ENCODE measurements around the gene SPACA6. TPM values are rescaled to one million over a fixed set of nuclear protein-coding genes. Genes with fewer than 3 reads are reported as not detected.

Gene SPACA6
- polyA plus RNA-seq, 3 donors = 0.99 to 5.1 (median 2.4) TPM

DNA sequence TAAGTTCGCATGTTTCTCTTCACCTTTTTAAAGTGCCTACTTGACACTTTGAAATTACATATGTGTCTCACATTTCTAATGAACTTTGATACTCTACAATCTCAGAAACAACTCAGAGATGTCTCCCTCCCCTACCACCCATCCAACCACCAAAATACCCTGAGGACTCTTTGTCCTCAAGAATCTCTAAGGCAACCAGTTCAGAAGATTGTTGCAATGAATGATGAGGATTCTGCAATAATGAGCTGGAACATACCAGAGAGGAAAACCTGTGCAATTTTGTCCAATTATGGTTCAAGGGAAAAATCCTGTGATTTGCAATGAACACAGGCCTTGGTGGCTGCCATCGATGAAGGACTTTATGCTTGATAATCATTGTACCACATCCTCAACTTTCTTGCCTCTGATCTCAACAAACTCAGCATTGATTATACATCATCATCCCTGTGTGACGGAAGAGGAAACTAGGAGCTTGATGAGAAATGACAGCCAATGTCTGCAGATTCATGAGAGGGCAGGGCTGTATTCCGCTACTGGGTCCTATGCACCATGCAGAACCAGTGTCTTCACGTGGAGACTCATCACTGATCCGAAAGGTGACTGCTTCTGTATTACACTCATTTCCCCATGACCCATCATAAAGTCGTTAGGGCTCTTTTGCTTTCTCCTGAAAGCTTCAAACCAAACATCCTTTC lies 57.4 kb downstream of the SPACA6 start:
- intact Hi-C loops (cut with micrococcal nuclease) = loop anchor here in 1 of 2 donors (2.0 kb wide), 1 partner anchor 14 kb away; no protein-coding TSS in a partner anchor
- H3K27me3 ChIP-seq (ENCODE audit: control insufficient read depth in 2 of 2, insufficient read depth in 2 of 2, low read length in 2 of 2) = no peaks in the 10 kb centered on the region
- H3K9ac ChIP-seq (ENCODE audit: insufficient read depth, low read length, poor library complexity, severe bottlenecking) = peak overlapping the region; percentile 70
- H3K4me3 ChIP-seq (replicated peaks in 1 of 3; ENCODE audit: low read depth in 2 of 3, low read length in 3 of 3) = peak overlapping the region; percentile 52 to 100 (median 98)
- peak overlapping the region; percentile 98 to 100 (median 99) for H3K27ac Mint-ChIP-seq
- WGBS (ENCODE audit: insufficient coverage) = 51% methylated on average over 3 of the region's 7 CpGs
- H3K27ac ChIP-seq (ENCODE audit: low read depth in 1 of 2, low read length in 2 of 2) = peak overlapping the region; percentile 65 to 96
- peaks cover 15 to 33% of the 10 kb centered on the region in 2 donors for H3K36me3 ChIP-seq (replicated peaks in 1 of 2; ENCODE audit: control insufficient read depth in 1 of 2, insufficient read depth in 2 of 2, low read length in 2 of 2)
- H3K4me2 ChIP-seq (replicated peaks; ENCODE audit: extremely low read depth, low read length, poor library complexity, severe bottlenecking) = peak overlapping the region; percentile 97
- H4K20me1 ChIP-seq (ENCODE audit: insufficient read depth, low read length) = peaks cover 48% of the 10 kb centered on the region
- H3K4me3 Mint-ChIP-seq = peak overlapping the region; percentile 95 to 99
- peaks cover 82 to 98% of the 10 kb centered on the region in 2 donors for H3K4me1 ChIP-seq (ENCODE audit: control insufficient read depth in 1 of 2, insufficient read depth in 2 of 2, low read length in 2 of 2)
- peaks cover 87% of the 10 kb centered on the region for H3K4me1 Mint-ChIP-seq
- TF ChIP-seq, protein P1, sequence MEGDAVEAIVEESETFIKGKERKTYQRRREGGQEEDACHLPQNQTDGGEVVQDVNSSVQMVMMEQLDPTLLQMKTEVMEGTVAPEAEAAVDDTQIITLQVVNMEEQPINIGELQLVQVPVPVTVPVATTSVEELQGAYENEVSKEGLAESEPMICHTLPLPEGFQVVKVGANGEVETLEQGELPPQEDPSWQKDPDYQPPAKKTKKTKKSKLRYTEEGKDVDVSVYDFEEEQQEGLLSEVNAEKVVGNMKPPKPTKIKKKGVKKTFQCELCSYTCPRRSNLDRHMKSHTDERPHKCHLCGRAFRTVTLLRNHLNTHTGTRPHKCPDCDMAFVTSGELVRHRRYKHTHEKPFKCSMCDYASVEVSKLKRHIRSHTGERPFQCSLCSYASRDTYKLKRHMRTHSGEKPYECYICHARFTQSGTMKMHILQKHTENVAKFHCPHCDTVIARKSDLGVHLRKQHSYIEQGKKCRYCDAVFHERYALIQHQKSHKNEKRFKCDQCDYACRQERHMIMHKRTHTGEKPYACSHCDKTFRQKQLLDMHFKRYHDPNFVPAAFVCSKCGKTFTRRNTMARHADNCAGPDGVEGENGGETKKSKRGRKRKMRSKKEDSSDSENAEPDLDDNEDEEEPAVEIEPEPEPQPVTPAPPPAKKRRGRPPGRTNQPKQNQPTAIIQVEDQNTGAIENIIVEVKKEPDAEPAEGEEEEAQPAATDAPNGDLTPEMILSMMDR (IDR thresholded peaks at IDR 0.05) = no peak
- no peak overlapping the region for H2AFZ ChIP-seq (ENCODE audit: insufficient read depth, low read depth, low read length, poor library complexity, severe bottlenecking)
- peaks cover 41 to 61% of the 10 kb centered on the region in 2 donors for H3K36me3 Mint-ChIP-seq
- peaks cover 0 to 3% (median 0%) of the 10 kb centered on the region in 3 donors for H3K27me3 Mint-ChIP-seq (ENCODE audit: low read depth in 3 of 3)
- H3K9me3 ChIP-seq (replicated peaks in 1 of 2; ENCODE audit: control insufficient read depth in 1 of 2, insufficient read depth in 1 of 2, low read length in 2 of 2) = no peaks in the 10 kb centered on the region
- peaks cover 0 to 4% (median 2%) of the 10 kb centered on the region in 7 donors for H3K9me3 Mint-ChIP-seq
- peak; percentile 61 to 76 (median 69) for DNase-seq
- H3K79me2 ChIP-seq (ENCODE audit: insufficient read depth, low read length) = peaks cover 87% of the 10 kb centered on the region

DNA sequence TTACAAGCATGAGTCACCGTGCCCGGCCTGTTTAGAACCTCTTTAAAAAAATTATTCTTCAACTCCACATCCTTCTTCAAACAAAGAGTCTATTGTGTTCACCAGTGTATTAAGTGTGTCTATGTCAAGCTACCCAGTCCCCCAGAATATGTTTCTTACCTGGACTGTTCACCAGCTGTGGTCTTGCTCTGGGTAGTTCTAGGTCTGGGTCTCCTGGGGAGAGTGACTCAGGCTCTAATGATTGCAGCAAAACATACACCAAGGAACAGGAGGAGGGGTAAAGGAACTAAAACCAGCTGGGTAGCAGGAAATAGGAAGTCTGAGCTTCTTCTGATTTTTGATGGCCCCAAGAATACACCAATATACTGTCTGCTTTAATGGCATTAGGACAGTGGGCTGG lies 58.5 kb downstream of the SPACA6 start, which contains the start of gene FPR1:
Gene FPR1, minus strand, starts transcription at position 224 of the 400 bp plus-strand sequence. CDS start 4,884 bp downstream, outside the sequence.
- Histone ChIP-seq H3K79me2 (ENCODE audit: insufficient read depth, low read length) (peaks cover 76% of the 10 kb centered on the region), H3K9ac (ENCODE audit: insufficient read depth, low read length, poor library complexity, severe bottlenecking) (peak within 1 kb of the TSS; percentile 70), H3K27ac (ENCODE audit: low read depth in 1 of 2, low read length in 2 of 2) (peak within 1 kb of the TSS; percentile 65 to 96), H4K20me1 (ENCODE audit: insufficient read depth, low read length) (peaks cover 37% of the 10 kb centered on the region), H3K27me3 (ENCODE audit: control insufficient read depth in 2 of 2, insufficient read depth in 2 of 2, low read length in 2 of 2) (no peaks in the 10 kb centered on the region), H3K36me3 (replicated peaks in 1 of 2; ENCODE audit: control insufficient read depth in 1 of 2, insufficient read depth in 2 of 2, low read length in 2 of 2) (peaks cover 4 to 22% of the 10 kb centered on the region in 2 donors), H3K9me3 (replicated peaks in 1 of 2; ENCODE audit: control insufficient read depth in 1 of 2, insufficient read depth in 1 of 2, low read length in 2 of 2) (no peaks in the 10 kb centered on the region), H3K4me2 (replicated peaks; ENCODE audit: extremely low read depth, low read length, poor library complexity, severe bottlenecking) (peak within 1 kb of the TSS; percentile 97), H3K4me3 (replicated peaks in 1 of 3; ENCODE audit: low read depth in 2 of 3, low read length in 3 of 3) (peak within 1 kb of the TSS; percentile 52 to 100 (median 98)), H3K4me1 (ENCODE audit: control insufficient read depth in 1 of 2, insufficient read depth in 2 of 2, low read length in 2 of 2) (peaks cover 84 to 97% of the 10 kb centered on the region in 2 donors), H2AFZ (ENCODE audit: insufficient read depth, low read depth, low read length, poor library complexity, severe bottlenecking) (no peak within 1 kb of the TSS)
- no CpG with 5 or more reads among the region's 2 CpGs for WGBS (ENCODE audit: insufficient coverage)
- TF ChIP-seq, protein P1 (IDR thresholded peaks at IDR 0.05) = no peak
- peak within 1 kb of the TSS; percentile 95 to 99 for H3K4me3 Mint-ChIP-seq
- H3K4me1 Mint-ChIP-seq = peaks cover 89% of the 10 kb centered on the region
- H3K27ac Mint-ChIP-seq = peak within 1 kb of the TSS; percentile 98 to 100 (median 99)
- peak; percentile 89 to 95 (median 92) for DNase-seq
- peaks cover 0 to under 1% (median 0%) of the 10 kb centered on the region in 3 donors for H3K27me3 Mint-ChIP-seq (ENCODE audit: low read depth in 3 of 3)
- intact Hi-C loops (cut with micrococcal nuclease) = loop anchor here in 1 of 2 donors (2.0 kb wide), 1 partner anchor 15 kb away; no protein-coding TSS in a partner anchor
- H3K9me3 Mint-ChIP-seq = peaks cover 0 to 6% (median 0%) of the 10 kb centered on the region in 7 donors
- H3K36me3 Mint-ChIP-seq = peaks cover 30 to 53% of the 10 kb centered on the region in 2 donors
